Stimulated activated CD4-positive, alpha-beta T cell treated with anti-CD3 and anti-CD28 coated beads, Interleukin-1b, Interleukin-23, amount 100 ng/mL, for 4 hours (primary cell): ENCODE measurements around the gene PKP3.
A peak's percentile ranks its signal among the peaks of the same experiment; 100 is the strongest.
"Not testable (repeated sequence)": the region's sequence is repeated elsewhere in the genome, so short reads cannot be mapped to it uniquely, and the experiment has no call there.

Experiments used
- DNase-seq, 2 donors: peaks; one replicate each; pipeline ENCODE4 v3.0.0-alpha.2; 2020; ENCODE audit warnings: low read depth in 2 of 2

Gene PKP3

DNA sequence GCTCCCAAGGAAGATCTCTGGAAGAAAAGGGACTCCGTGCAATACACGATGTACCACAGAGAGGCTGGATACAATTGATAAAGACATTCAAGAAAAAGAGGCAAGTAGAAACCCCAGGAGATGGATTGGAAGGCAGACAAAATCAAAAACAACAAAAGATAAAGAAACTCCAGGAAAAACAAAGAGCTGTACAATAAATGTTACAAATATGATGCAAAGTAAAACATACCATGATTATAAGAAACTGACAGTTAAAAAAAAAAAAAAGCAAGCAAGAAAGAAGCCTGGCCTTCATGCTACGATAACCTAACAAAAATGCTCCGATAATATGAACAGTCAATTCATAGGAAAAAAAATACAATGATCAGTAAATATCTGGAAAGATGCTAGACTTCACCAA lies 31.3 kb downstream of the PKP3 start:
- DNase-seq, result no peak

GRCh38 chr11:426851-427250 lies 32.8 kb downstream of the PKP3 start:
- no peak for DNase-seq

DNA sequence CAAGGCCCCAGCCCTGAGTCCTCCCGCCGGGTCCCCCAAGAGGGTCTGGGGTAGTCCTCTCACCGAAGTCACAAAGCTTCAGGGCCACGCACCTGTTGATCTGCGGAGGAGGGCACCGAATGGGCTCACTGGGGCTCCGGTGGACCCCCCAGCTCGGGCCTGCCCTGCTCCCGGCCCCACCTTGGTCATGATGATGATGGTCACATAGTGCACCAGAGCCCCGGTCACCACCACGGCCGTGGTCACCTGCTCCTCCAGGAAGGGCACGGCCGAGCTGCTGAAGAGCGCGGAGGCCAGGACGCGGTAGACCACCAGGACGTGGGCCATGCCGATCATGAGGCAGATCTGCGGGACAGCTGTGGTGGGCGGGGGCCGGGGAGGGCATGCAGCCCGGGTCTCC lies 34.3 kb downstream of the PKP3 start:
- DNase-seq, result no peak

- no peak for DNase-seq
Observed at GRCh38 chr11:429391-429790, 35.4 kb downstream of the PKP3 start.

- DNase-seq, result no peak
Observed at GRCh38 chr11:429931-430456, 36.0 kb downstream of the PKP3 start.

DNA sequence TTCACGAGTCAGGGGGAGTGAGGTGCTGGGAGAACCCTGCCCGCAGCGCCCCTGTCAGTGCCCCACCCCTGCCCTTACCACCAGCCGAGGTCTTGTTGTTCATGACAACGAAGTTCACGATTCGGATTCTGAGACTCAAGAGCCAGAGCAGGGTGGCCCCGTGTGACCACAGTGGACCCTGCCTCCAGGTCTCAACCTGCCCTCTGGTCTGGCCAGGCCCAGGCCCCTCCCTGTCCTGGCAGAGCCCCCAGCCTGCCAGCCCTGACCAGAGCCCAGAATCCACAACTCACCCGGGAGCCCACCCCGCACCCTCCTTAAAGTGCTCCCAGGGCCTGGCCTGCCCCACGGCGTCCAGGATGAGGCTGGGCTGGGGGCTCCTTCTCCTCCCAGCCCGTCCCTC lies 37.9 kb downstream of the PKP3 start:
- DNase-seq, result no peak

DNA sequence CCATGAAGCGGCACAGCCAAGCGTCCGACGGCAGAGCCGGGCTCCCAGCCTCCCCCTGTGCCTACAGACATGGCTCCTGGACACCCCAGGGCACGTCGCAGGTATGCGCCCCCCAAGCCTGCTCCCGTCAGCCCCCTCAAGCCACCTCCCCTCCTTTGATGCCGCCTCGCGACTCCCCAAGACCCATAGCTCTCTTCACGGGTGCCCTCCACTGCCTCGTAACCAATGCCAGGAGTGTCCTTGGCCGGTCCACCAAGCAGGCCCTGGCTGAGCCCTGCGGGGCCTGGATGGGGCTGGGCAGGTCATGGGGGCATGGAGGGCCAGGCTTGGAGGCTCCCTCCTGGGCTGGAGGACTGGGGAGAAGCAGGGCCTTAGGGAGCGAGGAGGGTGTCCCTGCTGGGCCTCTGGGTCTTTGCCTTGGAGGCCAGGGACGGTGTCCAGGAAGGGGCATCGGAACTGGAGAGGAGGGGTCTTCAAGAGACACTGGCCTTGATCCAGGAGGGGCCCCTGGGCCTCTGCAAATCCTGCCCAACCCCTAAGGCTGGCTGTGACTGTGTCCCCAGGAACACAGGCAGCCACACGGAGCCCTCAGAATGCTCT lies 38.6 kb downstream of the PKP3 start:
- DNase-seq, result no peak

DNA sequence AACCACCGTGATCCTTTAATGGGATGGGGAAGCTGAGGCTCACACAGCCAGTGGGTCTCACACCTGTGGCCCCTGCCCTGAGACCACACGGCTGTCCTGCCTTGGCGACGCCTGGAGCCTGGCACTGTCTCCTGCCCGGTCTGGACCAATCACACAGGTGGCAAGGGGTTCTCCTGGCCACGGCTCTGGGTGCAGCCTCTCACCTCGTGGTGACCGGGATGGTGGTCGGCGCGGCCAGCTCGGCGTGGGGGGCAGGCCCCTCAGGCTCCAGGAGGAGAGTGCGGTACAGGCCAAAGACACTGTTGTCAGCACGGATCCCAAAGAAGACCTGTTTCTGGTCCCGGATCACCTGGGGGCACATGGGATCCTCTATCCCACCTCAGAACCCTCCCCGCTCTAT lies 39.1 kb downstream of the PKP3 start:
- DNase-seq, result no peak

DNA sequence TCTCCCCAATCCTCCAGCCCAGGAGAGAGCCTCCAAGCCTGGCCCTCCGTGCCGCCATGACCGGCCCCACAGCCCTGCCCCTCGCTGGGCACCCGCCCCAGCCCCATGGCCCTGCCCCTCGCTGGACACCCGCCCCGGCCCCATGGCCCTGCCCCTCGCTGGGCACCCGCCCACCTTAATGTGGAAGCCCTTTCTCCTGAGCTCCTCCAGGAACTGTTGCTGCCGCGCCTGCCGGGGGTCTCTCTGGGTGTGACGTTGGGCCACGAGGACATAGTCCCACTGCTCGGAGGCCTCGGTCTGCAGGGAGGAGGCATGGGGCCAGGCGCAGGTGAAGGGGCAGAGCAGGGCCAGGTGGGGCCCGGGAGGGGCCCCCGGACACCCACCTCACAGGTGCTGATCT lies 39.6 kb downstream of the PKP3 start:
- DNase-seq, result no peak

DNA sequence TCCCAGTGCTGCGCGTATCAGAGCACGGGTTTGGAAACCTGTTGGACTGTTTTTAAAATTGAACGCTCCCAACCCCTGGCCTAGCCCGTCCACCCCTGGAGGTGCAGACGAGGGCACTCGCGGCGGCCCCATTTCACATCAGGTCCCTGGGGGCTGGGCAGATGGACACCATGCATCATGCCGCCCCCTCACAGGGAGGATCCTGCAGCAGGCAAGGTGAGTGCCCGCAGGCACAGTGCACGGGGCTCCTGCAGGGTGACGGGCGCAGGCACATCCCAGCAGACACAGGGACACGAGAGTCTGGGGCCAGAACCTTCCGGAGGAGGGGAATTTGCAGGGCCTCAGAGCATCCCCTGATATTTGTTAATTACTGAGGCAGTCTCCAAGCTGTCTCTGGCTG lies 40.5 kb downstream of the PKP3 start:
- no peak for DNase-seq

GRCh38 chr11:434999-435740 lies 41.2 kb downstream of the PKP3 start:
- not testable (repeated sequence) for DNase-seq

DNA sequence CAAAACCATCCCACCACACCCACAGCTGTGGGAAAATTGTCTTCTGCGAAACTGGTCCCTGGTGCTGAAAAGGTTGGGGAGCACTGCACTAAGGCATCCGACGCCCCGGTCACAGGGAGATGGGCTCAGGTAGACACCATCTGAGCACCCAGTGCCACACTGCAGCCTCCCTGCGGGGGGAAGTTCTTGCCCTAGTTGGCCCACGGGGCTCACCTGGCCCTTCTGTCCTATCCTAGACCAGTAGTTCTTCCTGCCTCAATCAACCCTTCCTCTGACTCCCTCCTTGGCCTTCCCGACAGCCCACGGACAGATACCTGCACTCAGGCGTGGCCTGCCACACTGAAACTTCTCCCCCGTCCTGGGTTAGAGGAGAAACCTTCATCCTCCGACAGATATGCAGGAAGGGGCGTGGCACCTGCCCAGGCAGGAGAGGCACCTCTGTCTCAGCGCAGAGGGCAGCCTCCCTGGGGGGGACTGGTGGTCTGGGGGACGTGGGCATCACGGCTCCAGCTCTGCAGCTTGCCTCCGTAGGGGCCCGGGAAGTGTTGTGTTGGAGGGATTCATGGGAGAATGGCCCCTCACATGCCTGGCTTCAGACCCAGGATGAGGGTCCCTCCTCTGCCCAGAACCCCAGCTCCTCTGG lies 43.3 kb downstream of the PKP3 start:
- DNase-seq, result no peak

GRCh38 chr11:438101-438844 lies 44.3 kb downstream of the PKP3 start:
- no peak for DNase-seq

- DNase-seq, result no peak
Observed at GRCh38 chr11:439315-440064, 45.5 kb downstream of the PKP3 start.

DNA sequence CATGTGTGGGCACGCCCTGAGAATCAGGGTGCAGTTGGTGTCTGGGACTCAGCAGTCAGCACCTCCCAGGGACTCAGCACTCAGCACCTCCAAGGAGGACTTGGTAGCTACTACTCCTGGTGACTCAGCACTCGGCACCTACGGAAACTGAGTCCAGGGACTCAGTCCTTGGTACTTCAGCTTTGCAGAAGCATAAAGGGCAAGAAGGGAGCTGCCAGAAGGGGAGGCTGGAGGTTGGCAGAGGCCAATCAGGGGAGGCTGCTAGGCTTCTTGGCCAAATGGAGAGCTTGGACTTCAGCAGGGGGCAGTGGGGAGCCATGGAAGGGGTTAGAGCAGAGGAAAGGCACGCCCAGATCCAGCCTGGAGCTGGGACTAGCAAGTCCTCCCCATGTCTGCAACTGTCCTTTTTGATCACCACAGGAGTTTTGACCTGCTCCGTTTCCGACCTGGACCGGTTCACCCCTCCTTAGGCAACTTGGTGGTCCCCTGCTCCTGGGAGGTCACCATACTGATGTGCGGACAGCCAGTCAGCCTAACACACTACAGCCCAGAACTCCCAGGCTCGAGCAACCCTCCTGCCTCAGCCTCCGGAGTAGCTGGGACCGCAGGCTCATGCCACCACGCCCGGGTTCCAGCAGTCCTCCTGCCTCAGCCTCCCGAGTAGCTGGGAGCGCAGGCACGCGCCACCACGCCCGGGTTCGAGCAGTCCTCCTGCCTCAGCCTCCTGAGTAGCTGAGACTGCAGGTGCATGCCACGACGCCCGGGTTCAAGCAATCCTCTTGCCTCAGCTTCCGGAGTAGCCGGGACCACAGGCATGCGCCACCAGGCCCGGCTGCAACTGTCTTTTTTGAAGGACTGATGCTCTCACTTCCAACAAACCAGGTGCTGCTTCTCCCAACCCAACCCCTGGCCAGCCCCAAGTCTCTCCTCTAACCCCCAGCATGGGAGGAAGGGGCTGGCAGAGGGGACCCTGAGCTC lies 46.3 kb downstream of the PKP3 start:
- DNase-seq, result no peak

DNA sequence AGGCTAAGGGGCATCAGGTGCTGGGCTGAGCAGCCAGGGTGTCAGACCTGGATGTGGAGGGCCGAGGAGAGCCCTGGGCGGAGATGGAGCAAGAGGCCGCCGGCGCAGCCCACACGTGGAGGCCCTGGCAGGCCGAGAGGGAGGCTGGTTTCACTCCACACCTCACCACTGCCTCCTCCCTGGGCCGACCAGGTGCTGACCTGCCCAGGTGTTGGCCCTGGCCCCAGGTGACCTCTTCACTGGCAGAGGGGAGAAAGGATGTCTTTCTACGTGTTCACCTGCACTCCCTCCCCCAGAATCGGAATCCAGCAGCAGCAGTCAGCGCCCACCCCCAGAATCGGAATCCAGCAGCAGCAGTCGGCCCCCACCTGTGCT lies 47.0 kb downstream of the PKP3 start:
- no peak for DNase-seq

GRCh38 chr11:441418-442274 lies 47.6 kb downstream of the PKP3 start, which contains the start of gene ANO9:
ANO9 (minus strand) TSS chr11:442011; CDS start chr11:441926, 85 bp downstream.
- peak; percentile 44 to 55 for DNase-seq

- DNase-seq, result no peak
Observed at GRCh38 chr11:442611-443081, 48.6 kb downstream of the PKP3 start.

- no peak for DNase-seq
Observed at GRCh38 chr11:443542-444199, 49.7 kb downstream of the PKP3 start.
